Measurements from ENCODE around the gene C1QTNF3. TPM values are rescaled to one million over a fixed set of nuclear protein-coding genes. Genes with fewer than 3 reads are reported as not detected.

The C1QTNF3 gene
- total RNA-seq, 1 experiment from 2014 or later = 1.6 TPM

DNA sequence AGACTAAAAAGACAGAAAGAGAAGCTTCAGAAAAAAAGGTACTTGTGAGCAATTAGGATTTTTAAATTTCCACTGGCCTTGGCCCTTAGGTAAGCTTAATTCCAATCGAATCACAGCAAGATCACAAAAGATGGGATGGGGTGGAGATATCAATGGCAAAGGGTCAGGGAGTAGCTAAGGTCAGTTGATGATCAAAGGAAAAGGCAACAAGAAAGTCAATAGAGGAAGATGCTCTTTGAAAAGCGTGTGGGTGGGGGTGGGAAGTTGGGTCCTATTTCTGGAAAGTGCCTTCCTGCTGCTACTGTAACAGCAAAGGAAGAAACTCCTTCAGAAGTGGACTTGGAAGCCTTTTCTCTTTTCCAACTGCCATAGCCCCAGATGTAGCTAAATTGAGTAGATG is 7.3 kb downstream of the C1QTNF3 start:
- Histone ChIP-seq H3K4me1 (ENCODE audit: insufficient read depth, low read length, poor library complexity, severe bottlenecking) (no peaks in the 10 kb centered on the region), H3K27ac (ENCODE audit: low read depth, low read length, poor library complexity, severe bottlenecking) (no peak overlapping the region), H3K9me3 (ENCODE audit: low read depth, low read length, poor library complexity, severe bottlenecking) (no peaks in the 10 kb centered on the region), H3K36me3 (ENCODE audit: insufficient read depth, low read length, poor library complexity, severe bottlenecking) (no peaks in the 10 kb centered on the region), H3K27me3 (replicated peaks; ENCODE audit: insufficient read depth, low read depth, low read length, poor library complexity) (no peaks in the 10 kb centered on the region), H3K4me3 (ENCODE audit: low read depth, low read length, poor library complexity, severe bottlenecking) (no peak overlapping the region)
- ChIA-PET POLR2A (ENCODE audit: low non-redundant PET) (no interaction called here), CTCF (no interaction called here)
- intact Hi-C loops (cut with micrococcal nuclease; ENCODE audit: unreplicated experiment) = no loop called here
- BruUV-seq (replicated peaks) = no TSS peak
- TF ChIP-seq, protein P1, sequence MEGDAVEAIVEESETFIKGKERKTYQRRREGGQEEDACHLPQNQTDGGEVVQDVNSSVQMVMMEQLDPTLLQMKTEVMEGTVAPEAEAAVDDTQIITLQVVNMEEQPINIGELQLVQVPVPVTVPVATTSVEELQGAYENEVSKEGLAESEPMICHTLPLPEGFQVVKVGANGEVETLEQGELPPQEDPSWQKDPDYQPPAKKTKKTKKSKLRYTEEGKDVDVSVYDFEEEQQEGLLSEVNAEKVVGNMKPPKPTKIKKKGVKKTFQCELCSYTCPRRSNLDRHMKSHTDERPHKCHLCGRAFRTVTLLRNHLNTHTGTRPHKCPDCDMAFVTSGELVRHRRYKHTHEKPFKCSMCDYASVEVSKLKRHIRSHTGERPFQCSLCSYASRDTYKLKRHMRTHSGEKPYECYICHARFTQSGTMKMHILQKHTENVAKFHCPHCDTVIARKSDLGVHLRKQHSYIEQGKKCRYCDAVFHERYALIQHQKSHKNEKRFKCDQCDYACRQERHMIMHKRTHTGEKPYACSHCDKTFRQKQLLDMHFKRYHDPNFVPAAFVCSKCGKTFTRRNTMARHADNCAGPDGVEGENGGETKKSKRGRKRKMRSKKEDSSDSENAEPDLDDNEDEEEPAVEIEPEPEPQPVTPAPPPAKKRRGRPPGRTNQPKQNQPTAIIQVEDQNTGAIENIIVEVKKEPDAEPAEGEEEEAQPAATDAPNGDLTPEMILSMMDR (conservative IDR thresholded peaks at IDR 0.05; ENCODE audit: low read depth, low read length) = no peak
- TF ChIP-seq EZH2 (IDR thresholded peaks at IDR 0.05; ENCODE audit: borderline replicate concordance, low read depth, low read length, poor library complexity, severe bottlenecking) = no peak
- no peak for DNase-seq (ENCODE audit: low spot score)

DNA sequence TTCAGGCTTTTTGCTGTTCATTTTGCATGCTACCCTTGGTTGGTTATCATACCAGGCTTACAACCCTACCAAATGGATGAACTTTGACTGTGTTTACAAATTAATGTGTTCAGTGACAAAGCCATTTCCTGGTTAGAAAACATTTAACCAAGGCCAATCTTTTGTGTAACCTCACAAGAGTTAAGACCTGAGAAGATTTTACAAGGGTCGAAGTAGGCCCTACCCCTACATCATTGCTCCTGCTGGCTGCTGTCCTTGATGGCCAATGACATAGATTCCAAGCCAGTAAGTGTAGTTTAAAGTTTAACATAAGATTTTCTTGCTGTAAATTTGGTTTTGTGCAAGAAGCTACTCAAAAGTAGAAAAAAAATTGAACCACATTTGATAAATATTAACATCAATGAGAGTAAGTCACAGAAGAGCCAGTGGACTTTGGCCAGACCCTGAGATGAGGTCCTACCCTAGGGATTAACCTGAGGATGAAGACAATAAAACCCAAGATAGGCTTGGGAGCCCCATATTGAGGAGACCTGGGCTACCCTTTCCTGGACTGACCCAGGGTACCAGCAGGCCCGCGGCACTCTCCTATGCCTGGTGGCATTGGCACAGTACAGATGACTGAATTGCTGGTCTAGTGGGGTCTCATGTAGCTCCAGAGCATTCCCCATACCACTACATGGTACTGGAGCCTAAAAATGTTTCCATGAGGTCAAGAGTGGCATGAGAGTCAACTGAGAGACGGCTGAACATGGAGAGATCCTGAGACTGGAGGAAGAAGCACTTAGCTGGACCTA is 8.3 kb downstream of the C1QTNF3 start:
- Histone ChIP-seq H3K27ac (ENCODE audit: low read depth, low read length, poor library complexity, severe bottlenecking) (no peak overlapping the region), H3K9me3 (ENCODE audit: low read depth, low read length, poor library complexity, severe bottlenecking) (no peaks in the 10 kb centered on the region), H3K4me1 (ENCODE audit: insufficient read depth, low read length, poor library complexity, severe bottlenecking) (no peaks in the 10 kb centered on the region), H3K27me3 (replicated peaks; ENCODE audit: insufficient read depth, low read depth, low read length, poor library complexity) (no peaks in the 10 kb centered on the region), H3K36me3 (ENCODE audit: insufficient read depth, low read length, poor library complexity, severe bottlenecking) (no peaks in the 10 kb centered on the region), H3K4me3 (ENCODE audit: low read depth, low read length, poor library complexity, severe bottlenecking) (no peak overlapping the region)
- intact Hi-C loops (cut with micrococcal nuclease; ENCODE audit: unreplicated experiment) = no loop called here
- ChIA-PET POLR2A (ENCODE audit: low non-redundant PET) (no interaction called here), CTCF (no interaction called here)
- TF ChIP-seq, protein P1 (conservative IDR thresholded peaks at IDR 0.05; ENCODE audit: low read depth, low read length) = no peak
- TF ChIP-seq EZH2 (IDR thresholded peaks at IDR 0.05; ENCODE audit: borderline replicate concordance, low read depth, low read length, poor library complexity, severe bottlenecking) = no peak
- BruUV-seq (replicated peaks) = no TSS peak
- no peak for DNase-seq (ENCODE audit: low spot score)

DNA sequence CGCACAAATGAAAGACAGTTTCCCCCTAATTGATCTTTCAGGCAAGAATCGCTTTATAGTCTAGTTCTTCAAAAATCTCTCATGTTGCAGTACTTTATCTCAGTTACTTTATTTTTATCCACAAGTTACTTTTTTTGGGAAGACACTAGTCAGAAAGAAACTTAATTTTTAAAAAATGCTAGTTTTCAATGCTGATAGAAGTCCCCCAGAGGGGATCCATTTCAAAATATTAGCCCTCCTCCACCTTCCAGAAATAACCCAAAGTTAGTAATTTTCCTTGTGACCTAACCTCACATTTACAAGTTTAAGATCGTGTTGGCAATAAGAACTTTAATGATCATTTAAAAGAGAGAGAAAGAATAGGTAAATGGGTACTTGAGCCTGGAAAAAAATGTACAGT is 11.0 kb downstream of the C1QTNF3 start:
- Histone ChIP-seq H3K27me3 (replicated peaks; ENCODE audit: insufficient read depth, low read depth, low read length, poor library complexity) (no peaks in the 10 kb centered on the region), H3K4me3 (ENCODE audit: low read depth, low read length, poor library complexity, severe bottlenecking) (no peak overlapping the region), H3K27ac (ENCODE audit: low read depth, low read length, poor library complexity, severe bottlenecking) (no peak overlapping the region), H3K9me3 (ENCODE audit: low read depth, low read length, poor library complexity, severe bottlenecking) (no peaks in the 10 kb centered on the region), H3K4me1 (ENCODE audit: insufficient read depth, low read length, poor library complexity, severe bottlenecking) (no peaks in the 10 kb centered on the region), H3K36me3 (ENCODE audit: insufficient read depth, low read length, poor library complexity, severe bottlenecking) (no peaks in the 10 kb centered on the region)
- DNase-seq (ENCODE audit: low spot score) = no peak
- ChIA-PET CTCF (no interaction called here), POLR2A (ENCODE audit: low non-redundant PET) (no interaction called here)
- no peak for TF ChIP-seq EZH2 (IDR thresholded peaks at IDR 0.05; ENCODE audit: borderline replicate concordance, low read depth, low read length, poor library complexity, severe bottlenecking)
- TF ChIP-seq, protein P1 (conservative IDR thresholded peaks at IDR 0.05; ENCODE audit: low read depth, low read length) = no peak
- intact Hi-C loops (cut with micrococcal nuclease; ENCODE audit: unreplicated experiment) = no loop called here
- BruUV-seq (replicated peaks) = no TSS peak

Measured in A673 (cell line).